Astrocyte of the cerebellum (primary cell): ENCODE results near the gene DNM1.

Experiments used
- DNase-seq: peaks from one replicate; pipeline ENCODE4 v3.0.0-alpha.2; 2011; ENCODE audit warnings: low read depth
- H3K4me3 ChIP-seq: 2 replicates; pipeline ENCODE4 v1.5.1; 2011; ENCODE audit warnings: mild to moderate bottlenecking, low read depth, low read length, moderate library complexity
- in situ Hi-C: cut with HindIII; loops from 2 replicates; pipeline ENCODE4 v1.10.0; 2017; ENCODE audit warnings: low sequenced_read_pairs
- TF ChIP-seq, protein P1 (sequence below): IDR thresholded peaks from 2 replicates; pipeline ENCODE4 v1.5.1; 2012; ENCODE audit warnings: low read length, low read depth, moderate library complexity, mild to moderate bottlenecking; ENCODE audit errors: missing control alignments

The DNM1 gene

DNA sequence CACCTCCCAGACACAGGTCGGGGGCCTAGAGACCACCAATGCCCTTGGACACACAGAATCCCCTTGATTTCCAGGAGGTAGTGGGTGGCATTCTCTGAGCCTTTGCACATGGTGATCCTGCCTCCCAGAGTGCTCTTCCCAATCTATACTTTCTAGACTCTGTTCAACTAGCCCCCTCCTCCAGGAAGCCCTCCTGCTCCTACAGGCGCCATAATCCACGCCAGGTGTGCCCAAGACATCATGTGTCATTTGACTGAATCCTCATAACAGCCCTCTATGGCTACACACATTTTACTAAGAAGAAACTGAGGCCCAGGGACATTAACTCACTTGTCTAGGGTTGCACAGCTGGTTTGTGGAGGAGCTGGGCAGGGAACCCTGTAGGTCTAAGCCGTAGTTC is 36.0 kb upstream of the DNM1 start:
- TF ChIP-seq, protein P1, sequence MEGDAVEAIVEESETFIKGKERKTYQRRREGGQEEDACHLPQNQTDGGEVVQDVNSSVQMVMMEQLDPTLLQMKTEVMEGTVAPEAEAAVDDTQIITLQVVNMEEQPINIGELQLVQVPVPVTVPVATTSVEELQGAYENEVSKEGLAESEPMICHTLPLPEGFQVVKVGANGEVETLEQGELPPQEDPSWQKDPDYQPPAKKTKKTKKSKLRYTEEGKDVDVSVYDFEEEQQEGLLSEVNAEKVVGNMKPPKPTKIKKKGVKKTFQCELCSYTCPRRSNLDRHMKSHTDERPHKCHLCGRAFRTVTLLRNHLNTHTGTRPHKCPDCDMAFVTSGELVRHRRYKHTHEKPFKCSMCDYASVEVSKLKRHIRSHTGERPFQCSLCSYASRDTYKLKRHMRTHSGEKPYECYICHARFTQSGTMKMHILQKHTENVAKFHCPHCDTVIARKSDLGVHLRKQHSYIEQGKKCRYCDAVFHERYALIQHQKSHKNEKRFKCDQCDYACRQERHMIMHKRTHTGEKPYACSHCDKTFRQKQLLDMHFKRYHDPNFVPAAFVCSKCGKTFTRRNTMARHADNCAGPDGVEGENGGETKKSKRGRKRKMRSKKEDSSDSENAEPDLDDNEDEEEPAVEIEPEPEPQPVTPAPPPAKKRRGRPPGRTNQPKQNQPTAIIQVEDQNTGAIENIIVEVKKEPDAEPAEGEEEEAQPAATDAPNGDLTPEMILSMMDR: no peak
- in situ Hi-C loops: no loop called here
- H3K4me3 ChIP-seq: no peak overlapping the region
- no peak for DNase-seq

DNA sequence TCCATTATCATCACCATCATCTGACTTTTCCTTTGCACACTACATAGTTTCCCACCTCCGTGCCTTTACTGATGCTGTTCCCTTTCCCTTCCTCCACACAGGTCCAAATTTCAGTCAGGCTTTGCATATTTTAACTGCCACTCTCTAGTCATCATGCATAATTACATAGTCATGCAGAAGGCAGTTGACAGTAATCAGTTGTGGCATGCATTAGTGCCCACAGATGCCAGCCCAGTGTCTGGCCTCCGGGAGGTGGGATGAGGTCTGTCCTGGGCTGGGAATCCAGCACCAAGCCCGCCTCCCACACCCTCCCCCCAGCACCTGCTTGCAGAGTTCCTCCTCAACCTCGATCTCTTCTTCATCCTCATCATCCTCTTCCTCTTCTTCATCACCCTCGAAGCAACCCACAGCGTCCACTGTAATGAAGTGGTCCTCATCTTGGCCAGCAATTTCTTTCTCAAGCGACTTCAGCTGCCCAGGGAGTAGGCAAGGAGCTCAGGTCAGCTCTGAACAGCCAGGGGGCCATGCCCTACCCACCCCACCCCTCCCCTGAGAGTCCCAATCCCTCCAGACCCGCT is 34.4 kb upstream of the DNM1 start:
- no peak overlapping the region for H3K4me3 ChIP-seq
- in situ Hi-C loops: no loop called here
- DNase-seq: no peak
- TF ChIP-seq, protein P1: no peak

DNA sequence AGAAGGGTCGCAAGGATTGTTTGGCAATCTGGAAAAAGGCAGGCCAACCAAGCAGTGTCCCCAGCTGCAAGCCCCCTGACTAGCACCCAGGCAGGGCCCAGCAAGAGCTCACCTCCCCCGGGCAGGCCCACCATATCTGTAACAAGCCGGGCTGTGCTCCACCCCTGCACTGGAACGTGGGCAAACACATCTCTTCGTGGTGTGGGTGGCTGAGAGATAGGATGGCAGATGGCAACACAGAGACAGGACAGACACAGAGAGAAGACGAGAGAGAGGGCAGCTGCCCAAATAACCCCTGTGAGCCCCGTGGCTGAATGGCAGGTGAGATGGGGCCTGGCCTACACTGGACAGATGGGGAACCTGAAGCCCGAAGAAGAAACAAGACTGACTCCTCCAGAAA is 33.7 kb upstream of the DNM1 start:
- TF ChIP-seq, protein P1: no peak
- no peak overlapping the region for H3K4me3 ChIP-seq
- no peak for DNase-seq
- in situ Hi-C loops: no loop called here

DNA sequence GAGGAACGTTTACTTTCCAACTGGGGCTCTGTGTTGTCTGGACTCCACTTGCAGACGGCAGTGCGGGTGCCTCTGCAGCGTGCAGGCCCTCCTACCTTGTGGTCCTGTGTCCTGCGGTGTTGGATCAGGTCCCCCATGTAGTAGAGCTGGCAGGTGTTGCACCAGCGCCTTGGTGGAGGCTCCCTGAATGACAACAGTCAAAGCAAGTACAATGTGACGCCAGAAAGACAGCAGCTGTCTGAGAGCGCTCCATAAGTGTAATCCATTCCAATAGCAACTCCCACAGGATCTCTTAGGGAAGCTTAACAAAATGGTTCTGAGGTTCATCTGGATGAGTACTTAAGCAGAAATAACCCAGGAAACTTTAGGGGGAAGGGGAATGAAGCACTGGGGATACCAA is 33.3 kb upstream of the DNM1 start:
- in situ Hi-C loops: no loop called here
- no peak overlapping the region for H3K4me3 ChIP-seq
- DNase-seq: no peak
- TF ChIP-seq, protein P1: no peak

DNA sequence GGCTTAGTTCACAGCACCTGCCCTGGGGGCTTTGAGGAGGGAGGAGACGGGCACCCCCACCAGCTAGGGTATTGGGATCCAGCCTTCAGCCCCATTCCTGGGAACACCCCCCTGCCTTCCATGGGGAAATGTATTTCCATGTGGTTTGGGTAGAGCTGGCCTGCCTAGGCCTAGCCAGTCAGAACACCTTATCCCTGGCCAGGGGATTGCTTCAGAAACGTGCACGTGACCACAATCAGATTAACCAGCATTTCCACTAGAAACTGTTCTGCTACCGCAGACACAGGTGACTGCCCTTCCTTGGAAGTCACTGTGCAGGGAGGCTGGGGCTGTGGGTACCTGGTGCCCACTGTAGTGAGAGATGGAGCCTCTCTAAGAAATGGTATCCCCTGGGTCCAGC is 29.1 kb upstream of the DNM1 start:
- no peak overlapping the region for H3K4me3 ChIP-seq
- TF ChIP-seq, protein P1: no peak
- no peak for DNase-seq
- in situ Hi-C loops: no loop called here

DNA sequence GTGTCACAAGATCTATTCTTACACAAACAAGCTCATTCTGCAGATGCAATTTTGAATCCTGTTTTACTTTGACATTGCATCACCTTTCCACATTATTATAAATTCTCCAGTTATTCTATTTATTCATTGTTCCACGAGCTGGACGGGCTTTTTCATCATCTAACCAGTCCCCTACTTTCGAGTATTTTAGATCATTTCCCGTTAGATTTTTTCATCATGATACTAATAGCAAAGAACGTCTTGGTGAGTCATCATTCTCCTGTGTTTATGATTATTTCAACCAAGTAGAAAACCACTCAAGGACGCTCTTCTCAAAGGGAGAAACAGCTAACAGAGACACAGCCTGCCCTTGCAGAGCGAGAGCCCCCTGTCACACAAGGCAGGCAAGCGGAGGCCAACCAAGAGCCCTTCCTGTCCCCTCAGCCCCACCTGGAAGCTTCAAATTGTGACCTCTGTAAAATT is 28.0 kb upstream of the DNM1 start:
- DNase-seq: peak; percentile 23

More for the DNA sequence above, 28.0 kb upstream of the DNM1 start:
- TF ChIP-seq, protein P1: no peak
- in situ Hi-C loops: no loop called here
- no peak overlapping the region for H3K4me3 ChIP-seq
